Fibroblast of lung (primary cell): ENCODE results near the gene LDB1. TPM values are rescaled to one million over a fixed set of nuclear protein-coding genes. Genes with fewer than 3 reads are reported as not detected.

Experiments used
- DNase-seq, 2 donors: peaks; one replicate each; pipeline versions ENCODE4 v3.0.0 to v3.0.0-alpha.2; 2010; ENCODE audit warnings: low read depth in 2 of 2
- H2AFZ ChIP-seq: 2 replicates; pipeline ENCODE4 v1.5.1; 2012; ENCODE audit warnings: low read length, control low read depth, inconsistent platforms
- H3K27ac ChIP-seq: 2 replicates; pipeline ENCODE4 v1.5.1; 2011; ENCODE audit warnings: low read length, control low read depth; ENCODE audit not compliant: insufficient read depth
- H3K27me3 ChIP-seq: 2 replicates; pipeline ENCODE4 v1.5.1; 2011; ENCODE audit warnings: mild to moderate bottlenecking, low read length; ENCODE audit not compliant: control insufficient read depth, insufficient read depth
- H3K36me3 ChIP-seq: 2 replicates; pipeline ENCODE4 v1.5.1; 2011; ENCODE audit warnings: low read length; ENCODE audit not compliant: control insufficient read depth, insufficient read depth
- H3K4me1 ChIP-seq: 2 replicates; pipeline ENCODE4 v1.5.1; 2011; ENCODE audit warnings: low read length; ENCODE audit not compliant: control insufficient read depth, insufficient read depth; ENCODE audit errors: extremely low read depth
- H3K4me2 ChIP-seq: 2 replicates; pipeline ENCODE4 v1.5.1; 2011; ENCODE audit warnings: low read length, control low read depth; ENCODE audit not compliant: insufficient read depth; ENCODE audit errors: extremely low read depth
- H3K4me3 ChIP-seq, 4 experiments: fragments of 200-600 bp in 1 of 4; sonication (generic) in 1 of 4; replicated peaks in 1 of 4; 2 replicates each; pipeline ENCODE4 v1.5.1; 2011 to 2016; ENCODE audit warnings: low read length in 4 of 4, low read depth in 3 of 4, mild to moderate bottlenecking in 3 of 4, control low read depth in 2 of 4, inconsistent platforms in 1 of 4, mixed read lengths in 1 of 4; ENCODE audit not compliant: insufficient read depth in 1 of 4; ENCODE audit errors: control extremely low read depth in 1 of 4
- H3K79me2 ChIP-seq: 2 replicates; pipeline ENCODE4 v1.5.1; 2012; ENCODE audit warnings: mild to moderate bottlenecking, low read length, inconsistent platforms; ENCODE audit not compliant: control insufficient read depth, insufficient read depth
- H3K9ac ChIP-seq: 2 replicates; pipeline ENCODE4 v1.5.1; 2011; ENCODE audit warnings: mild to moderate bottlenecking, low read length, control low read depth; ENCODE audit not compliant: insufficient read depth
- H3K9me3 ChIP-seq: 2 replicates; pipeline ENCODE4 v1.5.1; 2012; ENCODE audit warnings: low read depth, low read length; ENCODE audit not compliant: control insufficient read depth, insufficient read depth
- H4K20me1 ChIP-seq: 2 replicates; pipeline ENCODE4 v1.5.1; 2011; ENCODE audit warnings: low read length; ENCODE audit not compliant: control insufficient read depth, insufficient read depth; ENCODE audit errors: extremely low read depth
- EZH2 ChIP-seq: IDR thresholded peaks from 2 replicates; pipeline ENCODE4 v1.5.1; 2012; ENCODE audit warnings: low read length, control low read depth, mild to moderate bottlenecking; ENCODE audit errors: missing control alignments
- polyA plus RNA-seq, 2 donors: library from polyadenylated mRNA; depleted of rRNA in 1 of 2; stranded (reverse) in 1 of 2; unstranded in 1 of 2; fragments of >200 nt; gene quantifications; 2 replicates each; pipeline ENCODE4 v1.2.1, GENCODE V29; 2011 to 2012; ENCODE audit warnings: missing spikeins in 1 of 2
- total RNA-seq: library from RNA; depleted of rRNA; stranded (reverse); fragments of >200 nt; gene quantifications from 2 replicates; pipeline ENCODE4 v1.2.1, GENCODE V29; 2014
- TF ChIP-seq, protein P1 (sequence below), 2 donors: IDR thresholded peaks in 1 of 2; conservative IDR thresholded peaks in 1 of 2; 1 replicate in 1 of 2; 2 replicates in 1 of 2; pipeline ENCODE4 v1.5.1; 2011 to 2012; ENCODE audit warnings: low read length in 2 of 2, control low read depth in 1 of 2, inconsistent platforms in 1 of 2, low read depth in 1 of 2, mild to moderate bottlenecking in 1 of 2

Gene LDB1
- total and polyA plus RNA-seq, 2 donors (not counting 1 experiment from before 2014, with no cell fraction given): 45.1 to 50.6 TPM

DNA sequence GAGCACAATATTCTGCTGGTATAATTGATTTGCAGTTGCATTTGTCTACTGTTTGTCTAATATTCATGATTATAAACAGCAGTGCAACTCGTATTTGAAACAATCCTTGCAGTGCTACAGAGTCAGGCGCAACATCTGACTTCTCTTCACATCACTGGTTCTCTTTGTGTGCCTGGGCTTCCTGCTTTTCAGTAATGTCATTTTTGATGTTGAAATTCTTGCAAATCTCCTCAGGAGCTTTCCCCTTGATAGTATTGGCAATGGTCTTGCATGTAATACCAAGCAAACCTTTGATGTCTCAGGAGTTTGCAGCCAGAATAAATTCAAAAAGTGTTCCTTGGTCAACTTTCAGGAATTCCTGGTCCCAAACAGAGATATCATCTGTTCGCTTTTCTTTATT, 34.8 kb downstream of the LDB1 start:
- Histone ChIP-seq H3K27me3 (no peaks in the 10 kb centered on the region), H3K36me3 (no peaks in the 10 kb centered on the region), H3K4me1 (no peaks in the 10 kb centered on the region), H3K79me2 (no peaks in the 10 kb centered on the region), H4K20me1 (no peaks in the 10 kb centered on the region), H3K4me3 (no peak overlapping the region), H2AFZ (no peak overlapping the region), H3K9ac (no peak overlapping the region), H3K27ac (no peak overlapping the region), H3K9me3 (no peaks in the 10 kb centered on the region), H3K4me2 (no peak overlapping the region)
- TF ChIP-seq EZH2: no peak
- TF ChIP-seq, protein P1, sequence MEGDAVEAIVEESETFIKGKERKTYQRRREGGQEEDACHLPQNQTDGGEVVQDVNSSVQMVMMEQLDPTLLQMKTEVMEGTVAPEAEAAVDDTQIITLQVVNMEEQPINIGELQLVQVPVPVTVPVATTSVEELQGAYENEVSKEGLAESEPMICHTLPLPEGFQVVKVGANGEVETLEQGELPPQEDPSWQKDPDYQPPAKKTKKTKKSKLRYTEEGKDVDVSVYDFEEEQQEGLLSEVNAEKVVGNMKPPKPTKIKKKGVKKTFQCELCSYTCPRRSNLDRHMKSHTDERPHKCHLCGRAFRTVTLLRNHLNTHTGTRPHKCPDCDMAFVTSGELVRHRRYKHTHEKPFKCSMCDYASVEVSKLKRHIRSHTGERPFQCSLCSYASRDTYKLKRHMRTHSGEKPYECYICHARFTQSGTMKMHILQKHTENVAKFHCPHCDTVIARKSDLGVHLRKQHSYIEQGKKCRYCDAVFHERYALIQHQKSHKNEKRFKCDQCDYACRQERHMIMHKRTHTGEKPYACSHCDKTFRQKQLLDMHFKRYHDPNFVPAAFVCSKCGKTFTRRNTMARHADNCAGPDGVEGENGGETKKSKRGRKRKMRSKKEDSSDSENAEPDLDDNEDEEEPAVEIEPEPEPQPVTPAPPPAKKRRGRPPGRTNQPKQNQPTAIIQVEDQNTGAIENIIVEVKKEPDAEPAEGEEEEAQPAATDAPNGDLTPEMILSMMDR (conservative IDR thresholded peaks at IDR 0.05 in 1 of 2, IDR thresholded peaks at IDR 0.05 in 1 of 2; ENCODE audit: low read depth in 1 of 2, low read length in 2 of 2): no peak
- no peak for DNase-seq

GRCh38 chr10:102083541-102083940, 36.6 kb downstream of the LDB1 start:
- Histone ChIP-seq H3K27ac (no peak overlapping the region), H4K20me1 (no peaks in the 10 kb centered on the region), H3K79me2 (no peaks in the 10 kb centered on the region), H3K9ac (no peak overlapping the region), H3K4me3 (no peak overlapping the region), H3K27me3 (no peaks in the 10 kb centered on the region), H3K9me3 (no peaks in the 10 kb centered on the region), H3K4me2 (no peak overlapping the region), H2AFZ (no peak overlapping the region), H3K36me3 (no peaks in the 10 kb centered on the region), H3K4me1 (no peaks in the 10 kb centered on the region)
- DNase-seq: no peak
- TF ChIP-seq, protein P1 (conservative IDR thresholded peaks at IDR 0.05 in 1 of 2, IDR thresholded peaks at IDR 0.05 in 1 of 2; ENCODE audit: low read depth in 1 of 2, low read length in 2 of 2): no peak
- no peak for TF ChIP-seq EZH2

DNA sequence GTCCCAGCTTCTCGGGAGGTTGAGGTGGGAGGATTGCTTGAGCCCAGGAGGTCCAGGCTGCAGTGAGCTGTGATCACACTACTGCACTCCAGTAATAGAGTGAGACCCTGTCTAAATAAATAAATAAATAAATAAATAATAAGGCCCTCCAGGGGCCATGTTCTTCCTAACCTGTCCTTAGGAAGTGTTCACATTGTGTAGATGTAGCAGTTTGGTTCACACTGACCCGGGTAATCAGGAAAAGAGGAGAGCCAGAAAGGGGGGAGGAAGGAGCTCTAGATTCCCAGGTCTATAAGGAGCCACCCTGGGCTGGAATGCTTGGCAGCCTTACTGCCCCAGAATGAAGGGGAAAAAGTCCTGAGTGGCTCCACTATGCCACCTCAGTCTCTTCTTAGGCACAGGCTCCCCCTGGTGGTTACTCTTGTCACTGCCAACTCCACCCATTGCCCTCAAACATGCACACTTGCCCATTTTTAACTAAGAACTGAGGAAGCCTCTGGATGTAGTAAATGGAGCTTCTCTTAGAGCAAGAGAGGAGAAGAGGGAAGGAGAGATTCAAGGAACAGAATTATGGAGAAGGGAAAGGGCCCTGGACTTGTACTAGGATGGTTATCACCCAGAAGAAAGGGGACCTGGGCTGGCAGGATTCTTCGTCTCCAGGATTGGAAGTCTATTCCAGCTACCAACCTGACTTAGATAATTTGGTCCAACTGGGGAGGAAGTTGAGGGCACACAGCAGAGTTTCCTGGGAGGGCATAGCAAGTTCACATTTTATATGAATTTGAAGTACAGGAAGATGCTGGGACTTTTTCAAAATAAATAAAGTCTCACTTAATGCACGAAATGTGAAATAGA, 47.3 kb downstream of the LDB1 start:
- H3K79me2 ChIP-seq: peaks cover 2% of the 10 kb centered on the region
- H2AFZ ChIP-seq: no peak overlapping the region
- TF ChIP-seq, protein P1 (conservative IDR thresholded peaks at IDR 0.05 in 1 of 2, IDR thresholded peaks at IDR 0.05 in 1 of 2; ENCODE audit: low read depth in 1 of 2, low read length in 2 of 2): peak; percentile 94 to 98
- TF ChIP-seq EZH2: no peak
- peak; percentile 59 to 79 for DNase-seq
- H3K36me3 ChIP-seq: no peaks in the 10 kb centered on the region
- H4K20me1 ChIP-seq: no peaks in the 10 kb centered on the region
- H3K4me1 ChIP-seq: no peaks in the 10 kb centered on the region
- no peaks in the 10 kb centered on the region for H3K27me3 ChIP-seq
- H3K27ac ChIP-seq: no peak overlapping the region
- H3K9ac ChIP-seq: no peak overlapping the region
- H3K9me3 ChIP-seq: no peaks in the 10 kb centered on the region
- H3K4me3 ChIP-seq: no peak overlapping the region
- no peak overlapping the region for H3K4me2 ChIP-seq
